ENCODE results near the gene CWF19L2. TPM values are rescaled to one million over a fixed set of nuclear protein-coding genes. Genes with fewer than 3 reads are reported as not detected.

The CWF19L2 gene
- total and polyA plus RNA-seq, 2 of the 8 experiments (the other 6 are each of a cell fraction or from before 2014, with no cell fraction given) = 2.2 to 16.6 TPM

GRCh38 chr11:107316426-107316825, 141.2 kb downstream of the CWF19L2 start (continued):
- TF ChIP-seq E2F6 (IDR thresholded peaks at IDR 0.05) (no peak), TCF12 (IDR thresholded peaks at IDR 0.05; ENCODE audit: low read depth, low read length) (no peak), ATF3 (IDR thresholded peaks at IDR 0.05; ENCODE audit: insufficient read depth, low read depth, low read length) (no peak)
